Brain microvascular endothelial cell (primary cell): ENCODE measurements around the gene CLSTN2.

Experiments used
- DNase-seq: peaks from one replicate; pipeline ENCODE4 v3.0.0-alpha.2; 2020
- H3K27ac ChIP-seq: fragments of 250-450 bp; sonication (Bioruptor Pico); 2 replicates; pipeline ENCODE4 v1.5.1; 2020; ENCODE audit warnings: mild to moderate bottlenecking, moderate library complexity
- H3K27me3 ChIP-seq: fragments of 250-450 bp; sonication (Bioruptor Pico); replicated peaks from 2 replicates; pipeline ENCODE4 v1.5.1; 2020; ENCODE audit warnings: mild to moderate bottlenecking
- H3K36me3 ChIP-seq: fragments of 250-450 bp; sonication (Bioruptor Pico); replicated peaks from 2 replicates; pipeline ENCODE4 v1.5.1; 2020; ENCODE audit warnings: mild to moderate bottlenecking
- H3K4me3 ChIP-seq: 2 replicates; pipeline ENCODE4 v1.5.1; 2011; ENCODE audit warnings: low read depth, mild to moderate bottlenecking, control low read depth, low read length, moderate library complexity
- CTCF ChIP-seq: IDR thresholded peaks from 2 replicates; pipeline ENCODE4 v1.5.1; 2011; ENCODE audit warnings: low read depth, mild to moderate bottlenecking, moderate library complexity, low read length, control low read depth, inconsistent platforms; ENCODE audit errors: missing control alignments
- in situ Hi-C: cut with HindIII; loops from 2 replicates; pipeline ENCODE4 v1.10.0; 2017; ENCODE audit warnings: low sequenced_read_pairs, low pct_ligation_motif_present

CLSTN2 gene

GRCh38 chr3:140185375-140185774 lies 250.4 kb downstream of the CLSTN2 start:
- in situ Hi-C loops = no loop called here
- H3K27ac ChIP-seq = no peak overlapping the region
- no peak for DNase-seq
- H3K4me3 ChIP-seq = no peak overlapping the region
- H3K36me3 ChIP-seq = no peaks in the 10 kb centered on the region
- H3K27me3 ChIP-seq = no peaks in the 10 kb centered on the region
- no peak for TF ChIP-seq CTCF

GRCh38 chr3:140186421-140186920 lies 251.5 kb downstream of the CLSTN2 start:
- H3K4me3 ChIP-seq = no peak overlapping the region
- peak; percentile 79 for DNase-seq
- no peaks in the 10 kb centered on the region for H3K27me3 ChIP-seq
- in situ Hi-C loops = no loop called here
- H3K36me3 ChIP-seq = no peaks in the 10 kb centered on the region
- H3K27ac ChIP-seq = no peak overlapping the region
- TF ChIP-seq CTCF = no peak

GRCh38 chr3:140187028-140187427 lies 252.0 kb downstream of the CLSTN2 start:
- Histone ChIP-seq H3K4me3 (no peak overlapping the region), H3K27me3 (no peaks in the 10 kb centered on the region), H3K27ac (no peak overlapping the region), H3K36me3 (no peaks in the 10 kb centered on the region)
- in situ Hi-C loops = no loop called here
- no peak for TF ChIP-seq CTCF
- no peak for DNase-seq

- TF ChIP-seq CTCF = no peak
- in situ Hi-C loops = no loop called here
- no peak overlapping the region for H3K4me3 ChIP-seq
- no peaks in the 10 kb centered on the region for H3K36me3 ChIP-seq
- DNase-seq = no peak
- H3K27ac ChIP-seq = no peak overlapping the region
- H3K27me3 ChIP-seq = no peaks in the 10 kb centered on the region
Observed at GRCh38 chr3:140187656-140188221, 252.8 kb downstream of the CLSTN2 start.

GRCh38 chr3:140188285-140188684 lies 253.3 kb downstream of the CLSTN2 start:
- no peak overlapping the region for H3K27ac ChIP-seq
- in situ Hi-C loops = no loop called here
- DNase-seq = no peak
- no peak for TF ChIP-seq CTCF
- H3K27me3 ChIP-seq = no peaks in the 10 kb centered on the region
- no peaks in the 10 kb centered on the region for H3K36me3 ChIP-seq
- H3K4me3 ChIP-seq = no peak overlapping the region

- no peaks in the 10 kb centered on the region for H3K27me3 ChIP-seq
- in situ Hi-C loops = no loop called here
- no peak overlapping the region for H3K27ac ChIP-seq
- H3K4me3 ChIP-seq = no peak overlapping the region
- TF ChIP-seq CTCF = no peak
- DNase-seq = no peak
- H3K36me3 ChIP-seq = no peaks in the 10 kb centered on the region
Observed at GRCh38 chr3:140189267-140189666, 254.3 kb downstream of the CLSTN2 start.
